Measurements from ENCODE around the gene NTPCR.

Gene NTPCR

DNA sequence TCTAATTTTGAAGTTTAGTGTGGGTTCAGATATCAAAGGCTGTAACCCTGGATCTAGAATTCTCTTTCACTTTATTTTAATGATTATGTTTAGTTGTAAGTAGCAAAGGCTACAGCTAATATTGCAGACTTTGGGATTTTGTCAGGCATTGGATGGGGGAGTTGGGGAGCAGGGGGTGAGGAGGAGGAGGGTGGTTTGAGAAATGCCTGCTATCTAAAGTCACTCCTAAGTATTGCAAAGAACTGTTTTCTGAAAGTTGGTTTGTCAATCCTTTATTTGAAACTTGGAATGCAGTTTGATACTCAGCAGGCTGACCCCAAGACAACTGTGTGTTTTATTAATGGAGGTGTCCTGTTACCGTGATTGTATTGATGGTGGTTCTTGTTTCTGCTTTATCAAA lies 1.2 kb downstream of the NTPCR start:
- Histone ChIP-seq H3K9ac (ENCODE audit: low read depth, low read length) (no peak overlapping the region), H3K4me3 (ENCODE audit: low read length) (peak overlapping the region; percentile 76), H3K4me1 (ENCODE audit: control insufficient read depth, insufficient read depth, low read length) (peaks cover 17% of the 10 kb centered on the region), H3K4me2 (ENCODE audit: low read length) (peak overlapping the region; percentile 78), H3K36me3 (ENCODE audit: insufficient read depth, low read length) (no peaks in the 10 kb centered on the region), H3K9me3 (replicated peaks; ENCODE audit: low read length) (no peaks in the 10 kb centered on the region), H3K27me3 (ENCODE audit: control insufficient read depth, insufficient read depth, low read length) (no peaks in the 10 kb centered on the region)

DNA sequence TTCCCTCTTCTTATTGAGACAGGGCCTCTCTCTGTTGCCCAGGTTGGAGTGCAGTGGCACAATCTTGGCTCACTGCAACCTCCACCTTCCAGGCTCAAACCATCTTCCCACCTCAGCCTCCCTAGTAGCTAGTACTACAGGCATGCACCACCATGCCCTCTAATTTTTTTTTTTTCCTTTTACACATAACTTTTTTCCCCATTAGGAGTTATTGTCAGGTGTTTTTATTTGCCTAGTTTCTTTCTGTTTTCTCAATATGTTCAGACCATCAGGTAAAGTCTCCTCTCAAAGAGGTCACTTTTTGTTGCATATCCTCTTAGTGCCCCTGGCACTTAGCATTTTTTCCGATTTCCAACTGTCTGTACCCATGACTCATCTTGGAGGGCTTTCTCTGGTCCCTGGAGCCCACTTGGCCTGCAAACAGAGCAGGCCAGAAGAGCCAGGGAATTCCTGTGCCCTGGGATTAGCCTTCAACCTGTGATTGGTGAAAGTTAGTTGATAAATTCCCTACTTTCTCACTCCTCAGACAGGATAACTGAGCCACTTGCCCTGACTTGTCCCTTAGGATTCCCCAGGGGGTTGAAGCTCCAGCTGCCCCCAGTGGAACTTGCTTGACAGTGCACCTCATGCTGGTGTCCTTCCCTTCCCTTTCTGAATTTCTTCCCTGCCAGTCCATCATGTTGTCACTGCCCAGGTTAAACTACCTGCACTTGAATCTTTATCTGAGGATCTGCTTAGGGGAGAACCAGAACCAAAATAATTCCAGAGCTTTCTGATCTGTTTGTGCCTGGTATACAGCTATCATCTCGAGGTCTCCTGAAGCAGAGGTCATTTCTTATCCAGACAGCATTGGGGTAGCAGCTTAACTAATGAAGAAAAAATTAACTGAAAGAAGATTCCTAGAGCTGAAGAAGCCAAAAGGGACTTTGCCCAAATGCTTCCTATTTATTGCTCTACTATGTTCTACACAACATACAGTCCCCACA lies 2.4 kb downstream of the NTPCR start:
- Histone ChIP-seq H3K27me3 (ENCODE audit: control insufficient read depth, insufficient read depth, low read length) (no peaks in the 10 kb centered on the region), H3K4me1 (ENCODE audit: control insufficient read depth, insufficient read depth, low read length) (peaks cover 17% of the 10 kb centered on the region), H3K9ac (ENCODE audit: low read depth, low read length) (no peak overlapping the region), H3K4me3 (ENCODE audit: low read length) (no peak overlapping the region), H3K4me2 (ENCODE audit: low read length) (no peak overlapping the region), H3K36me3 (ENCODE audit: insufficient read depth, low read length) (no peaks in the 10 kb centered on the region), H3K9me3 (replicated peaks; ENCODE audit: low read length) (no peaks in the 10 kb centered on the region)

DNA sequence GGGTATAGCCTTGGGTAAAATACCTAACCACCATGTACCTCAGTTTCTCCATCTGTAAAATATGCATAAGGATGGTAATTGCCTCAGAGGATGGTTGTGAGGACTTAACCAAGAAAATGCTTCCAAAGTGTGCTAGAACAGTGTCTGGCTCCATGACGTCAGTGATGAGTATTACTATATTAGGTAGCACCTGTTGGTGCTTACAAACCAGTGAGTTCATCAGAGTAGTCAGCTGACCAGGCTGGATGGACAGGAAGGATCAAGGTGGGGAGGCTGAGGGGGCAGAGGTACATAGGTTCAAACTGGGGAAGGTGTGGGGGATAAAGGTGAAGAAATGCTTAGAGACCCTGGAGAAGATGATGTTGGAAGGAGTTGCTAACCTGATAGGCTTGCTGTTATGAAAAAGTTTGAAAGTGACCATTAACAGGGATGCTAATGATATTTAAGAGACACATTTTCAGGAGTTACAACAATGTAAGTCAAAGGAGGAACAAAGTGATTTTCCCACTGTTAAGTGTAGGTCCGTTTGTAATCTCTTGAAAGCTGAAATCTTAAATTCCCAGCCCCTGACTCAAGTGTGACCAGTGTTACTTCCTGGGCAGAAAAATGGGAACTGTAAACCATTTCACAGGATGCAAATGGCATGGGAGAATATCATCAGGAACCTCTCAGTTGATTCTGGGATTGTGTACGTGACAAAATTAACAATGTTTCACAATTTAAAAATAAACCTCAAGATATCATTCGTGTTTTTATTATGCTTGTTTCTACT lies 4.4 kb downstream of the NTPCR start:
- Histone ChIP-seq H3K9ac (ENCODE audit: low read depth, low read length) (no peak overlapping the region), H3K4me1 (ENCODE audit: control insufficient read depth, insufficient read depth, low read length) (peaks cover 14% of the 10 kb centered on the region), H3K4me3 (ENCODE audit: low read length) (no peak overlapping the region), H3K4me2 (ENCODE audit: low read length) (no peak overlapping the region), H3K9me3 (replicated peaks; ENCODE audit: low read length) (no peaks in the 10 kb centered on the region), H3K27me3 (ENCODE audit: control insufficient read depth, insufficient read depth, low read length) (no peaks in the 10 kb centered on the region), H3K36me3 (ENCODE audit: insufficient read depth, low read length) (peaks cover 4% of the 10 kb centered on the region)

DNA sequence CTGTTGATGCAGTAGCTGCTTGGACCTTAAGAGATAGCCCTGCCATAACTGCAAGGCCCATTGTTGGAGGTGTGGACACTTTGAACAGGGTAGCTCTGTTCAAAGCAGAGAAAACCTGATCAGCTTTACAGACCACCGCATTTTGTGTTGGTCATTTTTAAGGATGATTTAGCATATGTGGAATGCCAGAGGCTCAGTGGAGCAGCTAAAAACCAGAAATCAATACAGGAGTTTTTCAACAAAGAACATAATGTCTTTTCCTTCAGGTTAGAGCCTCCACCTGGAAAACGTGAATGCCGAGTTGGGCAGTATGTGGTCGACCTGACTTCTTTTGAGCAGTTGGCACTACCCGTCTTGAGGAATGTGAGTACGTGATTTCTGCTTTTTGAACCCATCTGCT lies 5.7 kb downstream of the NTPCR start:
- peaks cover 11% of the 10 kb centered on the region for H3K4me1 ChIP-seq (ENCODE audit: control insufficient read depth, insufficient read depth, low read length)
- no peaks in the 10 kb centered on the region for H3K9me3 ChIP-seq (replicated peaks; ENCODE audit: low read length)
- peaks cover 4% of the 10 kb centered on the region for H3K36me3 ChIP-seq (ENCODE audit: insufficient read depth, low read length)
- H3K4me2 ChIP-seq (ENCODE audit: low read length): no peak overlapping the region
- no peaks in the 10 kb centered on the region for H3K27me3 ChIP-seq (ENCODE audit: control insufficient read depth, insufficient read depth, low read length)
- no peak overlapping the region for H3K9ac ChIP-seq (ENCODE audit: low read depth, low read length)
- H3K4me3 ChIP-seq (ENCODE audit: low read length): no peak overlapping the region

DNA sequence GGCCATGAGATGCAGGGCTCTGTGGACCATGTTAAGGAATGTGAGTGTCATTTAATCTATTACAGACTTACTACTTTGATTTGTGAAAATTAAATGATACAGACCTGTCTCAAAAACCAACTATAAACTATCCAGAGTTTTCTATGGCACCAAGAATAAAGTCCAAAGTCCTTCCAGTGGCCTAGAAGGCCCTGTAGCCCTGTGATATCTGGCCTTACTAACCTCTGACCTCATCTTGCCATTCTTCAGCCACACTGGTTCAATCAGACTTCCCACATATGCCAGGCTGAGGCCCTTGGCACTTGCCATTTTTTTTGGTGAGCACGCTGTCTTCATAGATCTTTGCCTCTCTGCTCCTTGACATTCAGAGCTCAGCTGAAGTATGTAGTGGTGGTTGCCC lies 7.7 kb downstream of the NTPCR start:
- Histone ChIP-seq H3K4me1 (ENCODE audit: control insufficient read depth, insufficient read depth, low read length) (peaks cover 7% of the 10 kb centered on the region), H3K9me3 (replicated peaks; ENCODE audit: low read length) (no peaks in the 10 kb centered on the region), H3K27me3 (ENCODE audit: control insufficient read depth, insufficient read depth, low read length) (no peaks in the 10 kb centered on the region), H3K4me3 (ENCODE audit: low read length) (no peak overlapping the region), H3K36me3 (ENCODE audit: insufficient read depth, low read length) (peaks cover 4% of the 10 kb centered on the region), H3K9ac (ENCODE audit: low read depth, low read length) (no peak overlapping the region), H3K4me2 (ENCODE audit: low read length) (no peak overlapping the region)

DNA sequence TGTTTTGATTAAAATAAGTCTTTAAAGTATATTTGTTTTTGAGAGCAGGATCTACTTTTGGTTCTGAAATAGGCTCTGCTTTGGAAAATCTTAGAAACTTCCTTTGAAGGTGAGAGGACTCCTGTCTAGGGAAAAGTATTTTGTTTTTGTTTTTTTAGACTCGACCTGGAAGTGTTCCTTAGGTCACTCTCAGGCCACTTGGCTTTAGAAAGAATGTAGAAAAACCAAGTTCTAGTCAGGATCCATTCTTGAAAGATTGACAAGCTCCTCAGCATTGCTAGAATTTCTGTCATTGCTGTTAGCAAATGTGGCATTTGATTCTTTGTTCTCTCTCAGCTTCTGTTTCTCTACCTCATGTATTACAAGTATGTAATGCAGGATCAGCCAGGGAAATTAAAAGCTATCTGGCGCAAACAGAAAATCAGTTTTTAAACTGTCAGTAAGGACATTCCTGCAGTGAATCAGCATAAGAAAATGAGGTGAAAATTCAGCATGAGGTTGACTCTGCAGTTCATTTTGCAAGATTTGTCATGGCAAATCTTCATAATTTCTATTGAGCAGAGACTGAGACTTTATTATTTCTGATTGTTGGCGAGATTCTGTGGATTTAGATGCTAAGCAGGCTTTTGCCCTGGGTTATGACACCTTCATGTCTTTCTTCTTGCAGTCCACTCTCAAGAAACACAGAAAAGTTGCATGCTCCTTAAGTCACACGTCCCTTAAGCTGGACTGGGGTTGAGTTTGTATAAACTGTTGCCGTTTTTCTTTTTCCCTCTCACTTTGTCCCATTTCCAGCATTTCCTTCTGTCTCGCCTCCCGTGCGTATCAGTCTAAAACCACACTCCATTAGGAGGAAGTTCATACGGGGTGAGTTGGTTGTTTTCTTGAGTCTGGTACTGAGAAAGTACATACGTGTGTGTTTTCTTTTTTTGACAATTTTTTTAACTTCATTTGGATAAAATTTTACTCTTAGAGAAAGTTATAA lies 12.6 kb downstream of the NTPCR start:
- no peaks in the 10 kb centered on the region for H3K27me3 ChIP-seq (ENCODE audit: control insufficient read depth, insufficient read depth, low read length)
- H3K4me2 ChIP-seq (ENCODE audit: low read length): peak overlapping the region; percentile 72
- H3K4me1 ChIP-seq (ENCODE audit: control insufficient read depth, insufficient read depth, low read length): peaks cover 13% of the 10 kb centered on the region
- no peaks in the 10 kb centered on the region for H3K9me3 ChIP-seq (replicated peaks; ENCODE audit: low read length)
- H3K9ac ChIP-seq (ENCODE audit: low read depth, low read length): peak overlapping the region; percentile 23
- H3K36me3 ChIP-seq (ENCODE audit: insufficient read depth, low read length): peaks cover 9% of the 10 kb centered on the region
- H3K4me3 ChIP-seq (ENCODE audit: low read length): peak overlapping the region; percentile 28

DNA sequence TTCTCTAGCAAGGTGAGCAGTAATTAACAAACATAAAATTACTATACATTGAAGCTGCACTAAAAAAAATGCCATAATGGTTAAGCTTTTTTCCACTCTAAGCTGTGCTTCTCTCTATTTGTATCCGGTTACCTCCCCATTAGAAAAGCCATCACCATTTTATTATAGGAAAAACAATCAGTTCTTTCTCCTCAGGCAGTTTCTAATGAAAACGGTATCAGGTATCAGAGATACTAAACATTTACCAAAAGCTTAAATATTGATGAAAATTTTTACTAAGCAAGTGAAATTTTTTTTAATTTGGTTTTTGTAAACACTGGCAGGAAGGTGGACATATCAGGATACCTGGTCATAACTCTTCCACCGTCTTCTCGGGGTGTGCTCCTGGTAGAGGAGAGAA lies 14.2 kb downstream of the NTPCR start:
- Histone ChIP-seq H3K9ac (ENCODE audit: low read depth, low read length) (no peak overlapping the region), H3K27me3 (ENCODE audit: control insufficient read depth, insufficient read depth, low read length) (no peaks in the 10 kb centered on the region), H3K9me3 (replicated peaks; ENCODE audit: low read length) (no peaks in the 10 kb centered on the region), H3K36me3 (ENCODE audit: insufficient read depth, low read length) (peaks cover 6% of the 10 kb centered on the region), H3K4me1 (ENCODE audit: control insufficient read depth, insufficient read depth, low read length) (peaks cover 13% of the 10 kb centered on the region), H3K4me3 (ENCODE audit: low read length) (no peak overlapping the region), H3K4me2 (ENCODE audit: low read length) (no peak overlapping the region)

DNA sequence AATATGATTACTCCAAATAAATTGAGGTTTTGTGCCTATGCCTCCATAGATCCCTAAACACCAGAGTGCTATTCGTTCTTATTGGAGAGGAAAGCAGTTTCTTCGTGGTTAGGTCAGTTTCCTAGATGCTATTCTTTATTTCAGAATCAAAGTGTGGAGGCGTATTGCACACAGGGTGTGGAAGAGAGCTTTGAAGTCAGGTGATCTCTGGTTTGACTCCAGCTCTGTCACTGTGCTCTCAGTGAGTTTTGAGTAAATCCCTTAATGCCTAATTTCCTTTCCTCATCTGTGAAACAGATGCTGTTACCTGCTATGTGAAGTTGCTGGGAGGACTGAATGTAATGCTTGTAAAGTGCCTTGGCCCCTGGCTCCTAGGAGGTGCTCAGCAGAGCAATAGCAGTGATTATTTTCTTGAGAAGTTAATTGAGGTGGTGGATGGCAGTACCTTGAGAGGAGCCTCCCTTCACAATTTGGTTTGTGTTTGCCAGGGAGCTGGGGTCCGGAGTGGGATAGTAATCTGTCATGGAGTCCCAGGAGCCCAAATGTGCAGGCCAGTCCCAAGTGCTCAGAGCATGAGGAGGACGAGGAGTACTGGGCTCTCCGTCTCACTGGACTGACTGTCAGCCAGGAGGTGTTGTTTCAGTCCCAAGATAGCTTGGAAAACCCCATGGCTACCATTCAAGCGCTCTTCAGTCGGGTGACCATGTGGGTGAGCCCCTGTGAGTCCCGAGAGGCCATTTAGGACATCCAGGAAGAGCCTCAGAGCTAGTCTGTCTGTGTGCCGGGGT lies 14.9 kb downstream of the NTPCR start:
- Histone ChIP-seq H3K4me3 (ENCODE audit: low read length) (no peak overlapping the region), H3K4me2 (ENCODE audit: low read length) (no peak overlapping the region), H3K36me3 (ENCODE audit: insufficient read depth, low read length) (peaks cover 10% of the 10 kb centered on the region), H3K27me3 (ENCODE audit: control insufficient read depth, insufficient read depth, low read length) (no peaks in the 10 kb centered on the region), H3K4me1 (ENCODE audit: control insufficient read depth, insufficient read depth, low read length) (peaks cover 13% of the 10 kb centered on the region), H3K9ac (ENCODE audit: low read depth, low read length) (no peak overlapping the region), H3K9me3 (replicated peaks; ENCODE audit: low read length) (no peaks in the 10 kb centered on the region)

DNA sequence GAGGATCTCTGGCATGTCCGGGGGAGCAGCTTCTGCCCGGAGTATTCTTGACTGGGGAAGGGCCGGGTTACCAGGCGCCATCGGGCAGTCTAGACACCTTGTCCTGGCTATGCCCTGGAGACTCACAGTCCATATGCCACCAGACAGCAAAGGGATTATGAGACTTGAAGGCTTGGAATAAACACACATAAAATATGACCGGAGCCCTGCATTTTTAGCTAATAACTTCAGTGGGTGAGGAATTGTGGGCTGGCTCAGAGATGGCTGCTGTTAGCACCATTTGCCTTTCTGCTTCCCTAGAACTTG lies 15.5 kb downstream of the NTPCR start:
- H3K4me3 ChIP-seq (ENCODE audit: low read length): no peak overlapping the region
- H3K4me2 ChIP-seq (ENCODE audit: low read length): no peak overlapping the region
- H3K4me1 ChIP-seq (ENCODE audit: control insufficient read depth, insufficient read depth, low read length): peaks cover 13% of the 10 kb centered on the region
- H3K9ac ChIP-seq (ENCODE audit: low read depth, low read length): no peak overlapping the region
- no peaks in the 10 kb centered on the region for H3K27me3 ChIP-seq (ENCODE audit: control insufficient read depth, insufficient read depth, low read length)
- H3K9me3 ChIP-seq (replicated peaks; ENCODE audit: low read length): no peaks in the 10 kb centered on the region
- peaks cover 10% of the 10 kb centered on the region for H3K36me3 ChIP-seq (ENCODE audit: insufficient read depth, low read length)

DNA sequence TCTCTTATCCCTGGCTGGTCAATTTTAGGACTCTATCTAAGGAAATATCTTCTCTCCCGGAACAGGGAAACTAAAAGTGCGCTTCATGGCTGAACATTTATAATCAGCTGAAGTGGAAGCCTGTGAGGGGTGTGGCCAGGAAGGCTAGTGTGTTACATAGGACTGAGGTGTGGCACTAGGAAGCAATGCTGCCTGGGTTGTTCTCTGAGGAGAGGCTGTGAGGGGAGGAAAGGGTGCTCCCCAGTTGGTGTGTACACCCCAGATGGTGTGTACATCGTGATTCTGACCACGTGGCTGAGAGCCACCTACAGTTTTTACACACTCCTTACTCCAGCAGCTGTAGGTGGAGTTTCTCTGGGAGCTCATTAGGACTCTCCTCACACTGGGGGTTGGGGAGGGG lies 16.3 kb downstream of the NTPCR start:
- Histone ChIP-seq H3K4me3 (ENCODE audit: low read length) (no peak overlapping the region), H3K9me3 (replicated peaks; ENCODE audit: low read length) (no peaks in the 10 kb centered on the region), H3K4me2 (ENCODE audit: low read length) (no peak overlapping the region), H3K36me3 (ENCODE audit: insufficient read depth, low read length) (peaks cover 10% of the 10 kb centered on the region), H3K27me3 (ENCODE audit: control insufficient read depth, insufficient read depth, low read length) (no peaks in the 10 kb centered on the region), H3K4me1 (ENCODE audit: control insufficient read depth, insufficient read depth, low read length) (peaks cover 13% of the 10 kb centered on the region), H3K9ac (ENCODE audit: low read depth, low read length) (no peak overlapping the region)

Data from skeletal muscle satellite cell (primary cell).